Measurements from ENCODE around the gene CDKAL1. TPM values are rescaled to one million over a fixed set of nuclear protein-coding genes. Genes with fewer than 3 reads are reported as not detected.
A peak's percentile ranks its signal among the peaks of the same experiment; 100 is the strongest.

The CDKAL1 gene
- total and polyA plus RNA-seq, 8 donors = 3.4 to 36.7 (median 10.4) TPM

DNA sequence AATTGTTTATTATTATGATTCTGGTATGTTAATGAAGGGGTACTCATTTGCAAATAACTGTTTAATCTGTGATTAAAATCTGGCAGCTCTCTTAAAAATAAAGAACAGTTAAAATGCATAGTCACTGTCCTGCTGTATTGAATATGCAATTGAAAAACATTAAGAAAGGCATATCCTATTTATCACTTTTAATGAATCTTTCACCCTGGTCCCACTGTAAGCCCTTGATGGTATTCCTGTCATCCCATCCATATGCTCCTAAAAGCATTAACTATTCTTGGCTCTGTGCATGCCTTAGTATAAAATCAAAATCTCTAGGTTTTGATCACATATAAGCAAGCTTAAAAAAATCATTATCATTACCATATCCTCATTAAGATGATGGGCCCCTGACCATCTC lies 648.3 kb downstream of the CDKAL1 start:
- no peak overlapping the region for H3K4me3 ChIP-seq
- H3K9me3 ChIP-seq = peaks cover 0 to 4% (median 0%) of the 10 kb centered on the region in 4 donors
- peaks cover 0 to 4% (median 0%) of the 10 kb centered on the region in 4 donors for H3K4me1 ChIP-seq
- H3K27ac ChIP-seq = no peak overlapping the region
- TF ChIP-seq POLR2A (IDR thresholded peaks at IDR 0.05) = no peak
- no peak for TF ChIP-seq EP300 (IDR thresholded peaks at IDR 0.05)
- TF ChIP-seq, protein P1, sequence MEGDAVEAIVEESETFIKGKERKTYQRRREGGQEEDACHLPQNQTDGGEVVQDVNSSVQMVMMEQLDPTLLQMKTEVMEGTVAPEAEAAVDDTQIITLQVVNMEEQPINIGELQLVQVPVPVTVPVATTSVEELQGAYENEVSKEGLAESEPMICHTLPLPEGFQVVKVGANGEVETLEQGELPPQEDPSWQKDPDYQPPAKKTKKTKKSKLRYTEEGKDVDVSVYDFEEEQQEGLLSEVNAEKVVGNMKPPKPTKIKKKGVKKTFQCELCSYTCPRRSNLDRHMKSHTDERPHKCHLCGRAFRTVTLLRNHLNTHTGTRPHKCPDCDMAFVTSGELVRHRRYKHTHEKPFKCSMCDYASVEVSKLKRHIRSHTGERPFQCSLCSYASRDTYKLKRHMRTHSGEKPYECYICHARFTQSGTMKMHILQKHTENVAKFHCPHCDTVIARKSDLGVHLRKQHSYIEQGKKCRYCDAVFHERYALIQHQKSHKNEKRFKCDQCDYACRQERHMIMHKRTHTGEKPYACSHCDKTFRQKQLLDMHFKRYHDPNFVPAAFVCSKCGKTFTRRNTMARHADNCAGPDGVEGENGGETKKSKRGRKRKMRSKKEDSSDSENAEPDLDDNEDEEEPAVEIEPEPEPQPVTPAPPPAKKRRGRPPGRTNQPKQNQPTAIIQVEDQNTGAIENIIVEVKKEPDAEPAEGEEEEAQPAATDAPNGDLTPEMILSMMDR (IDR thresholded peaks at IDR 0.05) = no peak
- TF ChIP-seq POLR2AphosphoS5 (IDR thresholded peaks at IDR 0.05) = no peak
- H3K36me3 ChIP-seq = no peaks in the 10 kb centered on the region
- no peak for DNase-seq
- intact Hi-C loops (cut with DNase I; ENCODE audit: low total_unique reads) = no loop called here
- no peaks in the 10 kb centered on the region for H3K27me3 ChIP-seq

DNA sequence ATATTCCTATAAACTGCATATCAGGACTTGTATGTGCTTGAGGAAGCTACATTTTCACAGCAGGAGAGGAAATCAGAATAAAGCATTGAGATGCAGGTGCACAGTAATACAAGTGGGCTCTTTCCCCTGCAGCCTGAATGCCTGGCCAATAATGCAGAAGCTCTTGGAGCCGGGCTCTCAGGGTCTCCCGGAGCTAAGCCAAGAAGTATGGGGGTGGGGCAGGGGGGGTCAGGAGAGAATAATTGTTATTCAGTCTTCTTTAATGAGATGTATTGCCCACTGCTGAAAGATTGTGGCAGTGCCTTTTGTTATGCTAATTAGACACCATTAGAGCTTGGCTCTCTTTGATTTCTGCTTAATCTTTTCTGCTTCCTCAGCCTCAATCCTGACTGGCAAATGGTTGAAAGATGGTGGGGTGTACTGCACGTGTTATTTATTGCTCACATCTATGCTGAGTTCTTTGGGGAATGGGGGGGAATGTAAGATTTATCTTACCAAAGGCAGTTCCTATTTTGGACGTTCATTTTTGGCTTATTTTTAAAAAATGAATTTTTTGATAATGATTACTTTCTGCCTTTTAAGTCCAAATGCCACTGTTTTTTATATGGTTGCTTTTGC lies 651.7 kb downstream of the CDKAL1 start:
- intact Hi-C loops (cut with DNase I; ENCODE audit: low total_unique reads) = no loop called here

DNA sequence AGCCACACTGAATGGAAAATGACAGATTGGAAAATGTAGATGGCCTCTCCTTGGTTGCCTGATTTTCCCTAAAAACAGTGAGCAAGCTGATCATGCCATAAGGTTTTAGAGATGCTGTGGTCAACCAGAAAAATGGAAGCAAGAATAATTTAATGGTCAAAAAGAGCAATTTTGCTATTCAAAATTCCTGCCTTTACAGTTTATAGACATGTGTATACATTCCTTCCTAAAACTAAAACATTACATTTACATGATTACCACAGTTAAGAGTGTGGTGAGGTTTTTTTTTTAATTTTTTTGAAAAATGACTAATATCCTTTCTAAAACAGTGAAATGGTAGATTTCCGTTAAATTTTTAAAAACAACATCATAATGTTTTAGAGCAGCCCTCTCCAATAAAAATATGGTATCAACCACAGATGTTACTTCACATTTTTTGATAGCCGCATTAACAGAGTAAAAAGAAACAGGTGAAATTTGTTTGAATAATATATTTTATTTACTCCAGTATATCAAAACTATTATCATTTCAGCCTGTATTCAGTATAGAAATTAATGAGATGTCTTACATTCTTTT lies 652.3 kb downstream of the CDKAL1 start:
- no peak for TF ChIP-seq POLR2A (IDR thresholded peaks at IDR 0.05)
- TF ChIP-seq, protein P1 (IDR thresholded peaks at IDR 0.05) = no peak
- TF ChIP-seq EP300 (IDR thresholded peaks at IDR 0.05) = no peak
- TF ChIP-seq POLR2AphosphoS5 (IDR thresholded peaks at IDR 0.05) = no peak
- DNase-seq = no peak

More for the DNA sequence above, 651.7 kb downstream of the CDKAL1 start:
- Histone ChIP-seq H3K4me1 (peaks cover 0 to 30% (median 7%) of the 10 kb centered on the region in 4 donors), H3K9me3 (no peaks in the 10 kb centered on the region), H3K4me3 (no peak overlapping the region), H3K36me3 (no peaks in the 10 kb centered on the region), H3K27ac (no peak overlapping the region), H3K27me3 (no peaks in the 10 kb centered on the region)
- WGBS, 5 donors = 62 to 72% (median 67%) methylated on average over 4 of the region's 4 CpGs
- peak in 1 of 2 donors; percentile 15 for DNase-seq
- TF ChIP-seq EP300 (IDR thresholded peaks at IDR 0.05) (no peak), POLR2A (IDR thresholded peaks at IDR 0.05) (no peak), POLR2AphosphoS5 (IDR thresholded peaks at IDR 0.05) (no peak)
- TF ChIP-seq, protein P1 (IDR thresholded peaks at IDR 0.05) = no peak

DNA sequence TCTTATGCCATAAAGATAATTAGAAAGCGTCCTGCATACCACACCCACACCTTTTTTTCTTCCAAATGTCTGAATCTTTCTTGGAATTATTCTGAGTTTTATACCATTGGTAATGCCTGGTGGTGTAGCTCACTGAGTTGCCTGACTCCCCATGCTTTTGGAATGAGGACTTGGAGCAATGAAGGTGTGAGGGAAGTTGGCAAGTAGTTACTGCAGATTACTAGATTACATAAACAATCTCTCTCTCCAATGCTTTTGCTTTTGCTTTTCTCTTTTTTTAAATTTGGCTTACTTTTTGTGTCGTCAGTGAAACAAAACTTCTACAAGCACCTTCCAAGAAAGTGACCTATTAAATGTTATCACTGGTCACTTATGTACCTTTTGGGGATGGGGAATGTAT lies 653.2 kb downstream of the CDKAL1 start:
- no peak for DNase-seq
- WGBS, 5 donors = 50 to 66% (median 57%) methylated on average over 2 of the region's 2 CpGs
- H3K27me3 ChIP-seq = no peaks in the 10 kb centered on the region
- H3K36me3 ChIP-seq = no peaks in the 10 kb centered on the region
- intact Hi-C loops (cut with DNase I; ENCODE audit: low total_unique reads) = no loop called here
- H3K4me3 ChIP-seq = no peak overlapping the region
- no peak overlapping the region for H3K27ac ChIP-seq
- H3K9me3 ChIP-seq = no peaks in the 10 kb centered on the region
- TF ChIP-seq, protein P1 (IDR thresholded peaks at IDR 0.05) = no peak
- TF ChIP-seq POLR2A (IDR thresholded peaks at IDR 0.05) (no peak), EP300 (IDR thresholded peaks at IDR 0.05) (no peak), POLR2AphosphoS5 (IDR thresholded peaks at IDR 0.05) (no peak)
- peaks cover 0 to 34% (median 10%) of the 10 kb centered on the region in 4 donors for H3K4me1 ChIP-seq

More for the DNA sequence above, 652.3 kb downstream of the CDKAL1 start:
- intact Hi-C loops (cut with DNase I; ENCODE audit: low total_unique reads) = no loop called here
- Histone ChIP-seq H3K4me3 (no peak overlapping the region), H3K9me3 (no peaks in the 10 kb centered on the region), H3K4me1 (peaks cover 0 to 34% (median 10%) of the 10 kb centered on the region in 4 donors), H3K36me3 (no peaks in the 10 kb centered on the region), H3K27me3 (no peaks in the 10 kb centered on the region), H3K27ac (no peak overlapping the region)
- 42 to 49% (median 43%) methylated on average over 2 of the region's 2 CpGs for WGBS, 5 donors
